DMS79 (cell line): ENCODE data around the gene SHQ1.

Experiments used
- DNase-seq: peaks from one replicate; lab custom pipeline; 2025; lab: John Stamatoyannopoulos, UW

Gene SHQ1

DNA sequence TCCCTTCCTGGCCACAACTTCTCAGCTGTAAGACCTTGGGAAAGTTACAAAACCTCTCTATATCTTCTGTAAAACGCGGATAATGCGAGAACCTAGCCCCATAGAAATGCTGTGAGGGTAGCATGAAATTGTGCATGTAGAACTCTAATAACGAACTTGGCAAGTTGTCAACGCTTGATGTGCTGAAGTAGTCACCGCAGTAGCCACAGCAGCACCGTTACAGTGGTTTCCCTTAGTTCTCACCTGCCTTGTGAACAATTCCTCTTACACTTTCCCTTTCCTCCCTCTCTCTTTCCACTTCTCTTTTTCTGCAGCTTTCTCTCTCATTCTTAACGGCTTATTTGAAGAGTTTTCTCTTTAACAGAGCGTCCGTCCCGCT is 447 bp upstream of the SHQ1 start:
- DNase-seq: no peak

DNA sequence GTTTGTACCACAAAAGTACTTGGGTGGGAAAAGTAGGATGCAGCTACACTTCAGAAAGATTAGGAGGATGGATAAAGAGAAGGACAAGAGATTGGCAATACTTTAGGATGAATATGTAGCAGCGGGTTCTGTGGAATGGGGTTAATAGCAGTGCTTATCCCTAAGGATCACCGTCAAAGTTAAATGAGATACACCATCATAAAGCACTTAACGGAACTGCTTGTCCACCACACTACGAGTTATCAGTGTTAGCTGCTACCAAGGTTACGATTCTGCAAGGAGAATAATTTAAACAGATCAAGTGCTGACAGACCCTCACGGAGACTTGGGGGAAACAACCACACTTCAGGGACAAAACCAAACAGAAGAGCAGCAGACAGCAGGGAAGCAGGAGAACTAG is 963 bp downstream of the SHQ1 start:
- DNase-seq: no peak

DNA sequence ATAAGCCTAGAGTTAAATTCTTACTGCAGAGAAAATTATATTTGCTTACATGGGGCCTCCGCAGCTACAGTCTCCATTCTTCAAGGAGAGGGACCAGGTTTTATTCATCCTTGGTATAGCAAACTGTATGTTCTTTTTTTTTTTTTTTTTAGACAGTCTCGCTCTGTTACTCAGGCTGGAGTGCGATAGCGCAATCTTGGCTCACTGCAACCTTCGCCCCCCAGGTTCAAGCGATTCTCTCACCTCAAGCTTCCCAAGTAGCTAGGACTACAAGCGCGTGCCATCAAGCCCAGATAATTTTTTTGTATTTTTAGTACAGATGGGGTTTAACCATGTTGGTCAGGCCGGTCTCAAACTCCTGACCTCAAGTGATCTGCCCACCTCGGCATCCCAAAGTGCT is 2.1 kb downstream of the SHQ1 start:
- DNase-seq: no peak

DNA sequence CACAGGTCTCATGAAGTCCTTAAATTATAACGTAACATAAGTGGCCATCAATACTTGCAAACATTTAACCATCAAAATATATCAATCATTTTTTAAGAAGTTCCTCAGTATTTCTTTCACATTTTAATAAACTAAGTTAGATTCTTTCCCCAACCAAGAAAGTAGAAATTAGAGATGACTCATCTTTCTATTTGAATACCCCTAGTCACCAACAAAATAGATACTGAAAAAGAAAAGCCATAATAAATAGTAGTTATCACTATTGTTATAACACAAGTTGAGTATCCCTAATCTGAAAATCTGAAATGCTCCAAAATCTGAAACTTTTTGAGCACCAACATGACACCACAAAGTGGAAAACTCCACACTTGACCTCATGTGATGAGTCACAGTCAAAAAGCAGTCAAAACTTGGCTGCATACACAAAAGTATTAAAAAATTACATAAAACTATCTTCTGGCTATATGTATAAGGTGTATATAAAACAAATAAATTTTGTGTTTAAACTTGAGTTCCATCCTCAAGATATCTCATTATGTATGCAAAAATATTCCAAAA is 3.7 kb downstream of the SHQ1 start:
- DNase-seq: no peak

DNA sequence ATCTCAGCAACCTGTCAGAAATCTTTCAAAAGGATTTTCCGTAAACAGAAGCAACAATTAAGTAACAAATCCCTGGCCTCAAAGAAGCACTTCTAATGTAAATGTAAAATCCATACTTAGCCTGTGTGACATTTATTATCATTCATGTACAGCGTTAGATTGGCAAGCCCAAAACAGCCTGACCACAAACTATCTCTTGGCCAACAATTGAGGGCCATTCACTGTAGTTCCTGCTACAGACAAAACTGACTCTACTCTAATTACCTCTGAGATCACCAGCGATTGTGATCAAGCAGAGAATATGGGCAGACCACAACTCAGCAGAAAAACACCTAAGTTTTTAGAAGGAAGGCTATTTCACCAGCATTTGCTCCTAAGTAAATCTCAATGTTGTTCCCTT is 9.2 kb downstream of the SHQ1 start:
- DNase-seq: no peak

DNA sequence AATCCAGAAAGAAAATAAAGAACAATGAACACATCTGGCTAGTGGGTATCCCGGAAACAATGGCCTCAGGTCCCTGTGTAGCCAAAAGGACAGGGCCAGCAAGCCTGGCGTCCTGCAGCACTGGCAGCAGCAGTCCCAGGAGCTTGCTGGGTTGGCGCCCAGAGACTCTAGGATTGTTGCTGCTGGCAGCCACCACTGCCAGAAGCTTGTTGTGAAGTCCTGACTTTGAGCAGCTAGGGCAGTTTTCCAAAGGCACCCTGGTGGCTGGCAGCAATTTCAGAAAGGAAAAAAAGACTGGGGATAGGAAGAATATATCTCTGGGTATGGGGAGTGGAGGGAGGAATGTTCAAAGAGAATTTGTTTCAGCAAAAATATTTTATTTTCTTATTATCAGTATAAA is 11.3 kb downstream of the SHQ1 start:
- no peak for DNase-seq

DNA sequence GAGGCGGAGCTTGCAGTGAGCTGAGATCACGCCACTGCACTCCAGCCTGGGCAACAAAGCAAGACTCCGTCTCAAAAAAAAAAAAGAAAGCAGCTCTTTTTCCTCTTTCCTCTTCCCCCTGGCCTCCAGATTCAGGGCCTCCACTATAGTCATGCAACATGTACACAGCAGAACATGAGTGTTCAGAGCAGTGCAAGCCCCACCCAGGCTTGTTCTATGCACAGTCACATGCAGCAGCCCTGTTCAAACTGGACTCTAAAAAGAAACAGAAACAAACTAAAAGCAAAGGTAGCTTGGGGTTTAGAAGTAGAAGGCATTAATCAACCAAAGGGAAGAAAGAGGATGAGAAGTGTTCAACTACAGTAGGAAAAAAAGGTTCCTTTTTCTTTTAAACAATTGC is 11.8 kb downstream of the SHQ1 start:
- DNase-seq: no peak

DNA sequence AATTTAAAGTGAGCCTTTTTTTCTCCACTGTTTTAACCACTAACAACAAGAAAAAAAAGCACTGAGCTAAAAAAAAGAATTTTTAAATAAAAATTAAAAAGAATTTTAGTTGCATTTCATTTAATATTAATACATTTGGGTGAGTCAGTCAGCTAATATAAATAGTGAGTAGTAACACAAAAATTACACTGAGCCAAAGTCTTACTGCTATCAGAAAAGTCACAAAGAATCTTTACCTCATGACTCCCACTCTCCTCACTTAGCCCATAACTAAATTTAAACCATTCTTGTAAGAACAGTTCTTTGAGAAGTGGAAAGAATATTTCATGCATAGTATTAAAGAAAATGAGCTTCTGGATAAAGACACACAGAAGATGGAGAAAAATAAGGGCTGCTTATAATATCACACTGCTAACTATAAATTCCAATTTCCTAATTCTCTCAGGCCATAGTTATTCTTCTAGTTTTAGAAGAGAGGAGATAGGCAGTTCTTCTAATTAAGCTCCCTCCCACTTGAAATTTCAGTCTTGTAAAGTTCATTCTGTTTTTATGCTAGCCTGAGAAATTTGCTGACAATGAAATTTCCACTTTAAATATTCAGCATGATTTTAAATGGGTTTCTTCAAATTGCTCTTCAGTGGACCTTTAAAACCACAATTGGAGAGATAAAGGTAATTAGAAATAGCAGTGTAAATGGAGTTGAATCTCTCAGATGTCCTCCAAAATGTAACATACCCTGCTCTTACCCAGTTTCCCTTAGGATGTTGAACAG is 17.6 kb downstream of the SHQ1 start:
- DNase-seq: no peak

DNA sequence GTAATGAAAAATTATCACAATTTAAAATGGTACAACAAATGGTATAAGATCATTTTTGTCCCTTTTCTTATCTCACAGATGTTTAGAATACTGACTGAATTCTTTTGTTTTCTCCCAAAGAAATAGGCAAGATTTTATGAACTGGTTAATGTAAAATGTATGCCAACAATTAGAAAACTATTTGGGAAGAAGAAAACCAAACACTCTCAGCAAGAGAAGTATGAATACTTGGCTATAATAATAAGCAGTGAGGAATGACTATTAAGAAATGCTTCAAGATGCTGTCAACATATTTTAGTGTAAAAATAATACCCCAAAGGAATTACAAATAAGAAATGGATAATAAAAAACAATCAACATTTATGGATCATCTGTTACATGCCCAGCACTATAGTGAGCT is 18.5 kb downstream of the SHQ1 start:
- DNase-seq: no peak

DNA sequence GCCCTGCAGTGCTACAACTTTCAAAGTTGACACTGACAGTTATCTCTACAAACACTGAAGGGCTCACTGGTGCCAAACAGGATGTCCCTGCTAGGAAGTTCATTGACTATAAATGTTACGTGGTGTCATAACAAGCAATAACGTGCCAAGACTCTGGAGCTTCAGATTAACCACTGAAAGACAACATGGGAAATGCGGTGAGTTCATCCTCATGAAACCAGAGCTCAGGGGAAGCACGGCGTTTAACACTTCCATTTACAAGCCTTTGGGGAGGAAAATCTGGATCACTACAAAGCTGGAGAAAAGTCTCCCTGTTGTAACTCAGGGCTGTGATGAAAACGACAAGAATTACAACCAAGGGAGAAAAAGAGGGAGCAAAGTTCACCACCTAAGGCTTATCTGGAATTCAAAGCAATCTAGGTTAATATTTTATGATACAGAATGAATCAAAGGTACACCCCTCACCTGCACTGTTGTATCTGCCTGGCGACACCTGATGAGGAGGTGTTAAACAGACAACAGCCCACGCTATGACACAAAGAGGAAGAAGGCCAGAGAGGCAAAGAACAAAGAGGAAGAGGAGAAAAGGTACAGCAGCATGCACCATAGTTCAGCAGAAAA is 27.0 kb downstream of the SHQ1 start:
- DNase-seq: no peak

DNA sequence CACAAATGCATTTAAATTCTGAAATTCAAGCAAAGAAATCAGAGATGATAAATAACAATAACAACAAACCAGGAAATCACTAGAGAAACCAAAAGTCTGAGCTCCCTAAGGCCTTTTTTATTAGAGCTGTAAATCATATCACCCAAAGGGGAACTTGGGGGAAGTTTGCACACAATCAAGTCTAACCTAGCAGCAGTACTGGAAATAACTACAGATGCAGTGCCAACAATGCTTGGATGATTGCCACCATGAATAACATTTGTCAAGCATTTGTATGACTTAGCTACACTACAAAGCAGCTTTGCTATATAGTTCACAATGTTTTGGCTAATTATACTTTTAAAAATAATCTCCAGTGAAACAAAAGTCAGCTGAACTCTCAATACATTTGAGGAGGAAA is 27.8 kb downstream of the SHQ1 start:
- no peak for DNase-seq

DNA sequence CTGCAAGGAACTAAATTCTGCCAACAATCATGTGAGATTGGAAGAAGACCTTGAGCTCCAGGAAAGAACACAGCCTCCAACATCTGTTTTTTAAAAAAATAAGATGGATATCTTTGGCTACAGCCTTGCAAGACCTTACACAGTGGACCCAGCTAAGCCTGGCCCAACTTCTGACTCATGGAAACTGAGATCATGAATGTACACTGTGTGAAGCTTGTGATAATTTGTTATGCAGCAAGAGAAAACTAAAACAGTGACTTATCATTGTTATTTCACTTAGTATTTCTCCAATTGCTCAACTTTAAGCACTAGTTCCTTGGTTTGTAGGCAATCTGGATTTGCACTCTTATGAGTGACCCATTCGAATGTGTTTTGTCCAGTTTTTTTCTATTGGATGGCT is 29.3 kb downstream of the SHQ1 start:
- no peak for DNase-seq

DNA sequence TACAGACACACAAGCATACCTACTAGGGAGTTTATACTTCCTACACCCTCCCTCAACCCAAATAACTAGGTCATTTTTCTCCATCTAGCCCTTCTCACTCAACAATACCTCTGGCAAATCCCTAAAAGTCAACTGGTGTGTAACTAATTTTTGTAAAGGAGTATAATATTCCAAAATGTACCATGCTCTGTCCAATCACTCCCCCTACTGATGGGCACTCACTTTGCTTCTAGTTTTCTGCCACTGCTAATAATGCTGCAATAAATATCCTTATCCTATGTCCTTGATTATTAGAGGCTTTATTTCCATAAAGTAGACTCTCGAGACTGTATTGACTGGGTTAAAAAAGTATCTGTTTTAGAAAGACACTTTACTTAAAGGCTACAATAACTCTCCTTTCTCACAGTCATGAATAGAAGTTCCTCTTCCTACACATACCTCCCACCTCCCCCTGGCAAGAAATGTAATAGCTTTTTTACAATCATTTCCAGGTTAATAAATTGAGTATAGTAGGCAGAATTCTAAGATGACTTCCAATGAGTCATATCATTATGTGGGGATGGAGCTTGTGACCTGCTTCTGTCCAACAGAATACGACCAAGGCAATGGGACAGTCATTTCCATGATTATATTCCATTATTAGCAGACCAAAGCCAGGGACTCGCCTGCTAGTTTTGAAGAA is 30.0 kb downstream of the SHQ1 start:
- no peak for DNase-seq

DNA sequence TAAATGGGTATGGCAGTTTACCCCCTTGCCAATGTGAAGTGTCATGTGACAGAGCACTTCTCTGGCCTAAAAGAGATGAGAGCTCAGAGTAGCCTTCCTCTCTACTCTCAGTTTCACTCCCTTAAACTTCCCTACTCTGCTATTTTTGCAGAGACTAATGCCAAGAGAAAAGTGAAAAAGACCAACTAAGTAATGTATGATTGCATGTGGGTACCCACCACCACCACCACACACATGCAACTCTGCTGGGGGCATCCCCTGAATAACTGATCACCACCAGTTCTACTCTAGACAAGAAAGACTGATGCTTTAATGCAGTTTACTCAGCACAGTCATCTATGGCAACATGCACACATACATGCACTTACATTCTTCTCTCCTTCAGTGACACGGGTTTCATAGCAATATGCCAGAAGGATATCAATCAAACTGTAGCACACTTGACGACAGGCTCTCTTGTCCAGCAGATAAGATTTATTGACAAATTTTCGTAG is 31.3 kb downstream of the SHQ1 start:
- no peak for DNase-seq

DNA sequence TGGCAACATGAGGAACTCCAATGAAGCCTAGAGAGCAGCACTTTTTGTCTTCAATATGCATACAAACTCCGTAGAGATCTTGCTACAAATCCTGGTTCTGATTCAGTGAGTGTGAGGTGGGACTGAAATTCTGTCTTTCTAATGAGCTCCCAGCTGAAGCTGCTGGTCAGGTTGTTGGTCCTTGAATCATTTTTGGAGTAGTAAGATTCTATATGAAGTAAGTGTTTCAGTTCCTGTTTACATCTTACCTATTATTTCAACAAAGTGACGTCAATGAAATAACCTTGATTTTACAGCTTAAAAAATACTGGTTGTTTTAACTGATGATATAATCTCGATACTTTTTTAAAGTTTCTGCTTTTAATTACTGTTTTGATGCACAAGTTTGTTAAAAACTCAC is 33.9 kb downstream of the SHQ1 start:
- no peak for DNase-seq

DNA sequence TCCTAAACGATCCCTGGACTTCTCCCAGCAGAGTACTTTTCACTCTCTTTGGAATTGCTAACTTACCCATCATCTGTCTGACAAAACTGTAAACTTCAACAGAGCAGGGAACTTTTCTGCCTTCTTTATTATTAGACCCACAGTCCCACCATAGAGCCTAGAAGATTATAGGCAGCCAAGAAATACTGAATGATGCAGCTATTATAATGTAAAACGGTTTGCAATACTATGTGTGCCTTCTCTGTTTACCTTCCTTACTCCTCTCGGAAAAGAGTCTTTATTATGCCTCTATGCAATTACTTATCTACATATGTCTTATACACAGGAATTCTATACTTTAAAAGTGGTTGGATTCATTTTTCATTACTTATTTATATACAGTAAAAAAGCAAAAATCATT is 36.0 kb downstream of the SHQ1 start:
- no peak for DNase-seq

DNA sequence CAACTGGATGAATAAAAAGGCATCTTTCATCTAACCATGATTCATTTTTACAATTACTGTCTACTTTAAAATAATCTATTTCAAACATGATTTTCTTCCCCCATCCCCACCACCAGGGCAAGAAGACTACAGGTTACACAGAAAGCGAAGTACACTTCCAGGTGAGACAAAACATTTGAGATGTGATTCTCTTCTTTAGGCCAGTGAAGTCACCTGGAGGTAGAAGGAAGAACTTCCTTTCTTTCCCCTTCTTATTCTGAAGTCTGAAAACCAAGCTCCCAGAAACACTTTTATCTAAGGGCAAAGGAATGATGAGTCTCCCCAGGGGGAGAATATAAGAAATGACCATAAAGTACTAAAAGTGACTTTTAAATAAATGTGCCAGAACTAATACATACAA is 36.7 kb downstream of the SHQ1 start:
- DNase-seq: no peak

DNA sequence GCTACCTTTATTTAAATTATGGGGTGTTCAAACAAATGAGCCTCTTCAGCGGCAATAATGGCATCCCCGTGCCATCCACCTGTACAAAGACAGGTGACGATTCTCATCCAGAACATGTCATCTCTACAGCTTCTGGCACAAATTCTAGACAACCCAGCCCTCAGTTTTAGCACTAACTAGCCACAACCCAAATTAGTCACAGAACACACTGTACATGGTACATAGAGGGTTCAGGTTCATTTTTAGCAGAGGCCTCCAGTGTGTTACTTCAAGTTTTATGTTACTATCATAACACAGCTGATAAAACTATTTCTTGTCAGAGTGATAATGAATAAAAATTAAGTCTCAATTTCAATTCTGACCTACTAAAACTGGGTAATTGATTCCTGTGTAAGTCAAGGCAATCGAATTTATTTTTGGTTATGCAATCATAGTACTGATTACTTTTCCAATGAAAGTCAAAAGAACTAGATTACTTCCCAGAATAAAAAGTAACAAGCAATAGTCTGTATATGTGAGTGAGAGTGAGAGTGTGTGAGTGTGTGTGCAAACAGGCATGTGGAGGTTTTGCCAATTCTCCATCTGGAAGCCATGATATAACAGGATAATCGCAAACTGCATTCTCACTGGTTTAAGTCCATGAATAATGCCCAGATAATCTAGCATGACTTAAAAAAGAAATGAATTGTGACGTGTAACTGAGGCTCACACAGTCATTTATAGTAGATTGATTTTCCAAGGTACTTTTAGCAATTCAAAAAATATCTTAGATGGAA is 37.4 kb downstream of the SHQ1 start:
- no peak for DNase-seq

DNA sequence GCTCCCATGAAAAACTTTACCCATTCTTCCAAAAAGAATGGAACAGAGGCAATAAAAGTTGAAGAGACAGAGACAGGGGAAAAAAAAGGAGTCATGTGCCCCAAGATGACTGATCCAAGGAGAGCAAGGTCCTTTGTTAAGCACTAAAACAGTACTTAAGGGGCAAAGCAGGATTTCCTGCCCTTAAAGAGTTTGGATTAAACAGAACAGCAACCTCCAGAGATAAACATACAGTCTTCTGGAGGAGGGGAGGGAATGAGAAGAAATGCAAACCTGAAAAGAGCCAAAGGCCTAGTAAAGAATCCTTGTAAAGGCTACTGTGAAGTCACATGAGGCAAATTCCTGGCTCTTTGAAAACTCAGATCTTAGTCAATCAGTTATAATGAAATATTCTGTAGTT is 38.2 kb downstream of the SHQ1 start:
- DNase-seq: no peak

DNA sequence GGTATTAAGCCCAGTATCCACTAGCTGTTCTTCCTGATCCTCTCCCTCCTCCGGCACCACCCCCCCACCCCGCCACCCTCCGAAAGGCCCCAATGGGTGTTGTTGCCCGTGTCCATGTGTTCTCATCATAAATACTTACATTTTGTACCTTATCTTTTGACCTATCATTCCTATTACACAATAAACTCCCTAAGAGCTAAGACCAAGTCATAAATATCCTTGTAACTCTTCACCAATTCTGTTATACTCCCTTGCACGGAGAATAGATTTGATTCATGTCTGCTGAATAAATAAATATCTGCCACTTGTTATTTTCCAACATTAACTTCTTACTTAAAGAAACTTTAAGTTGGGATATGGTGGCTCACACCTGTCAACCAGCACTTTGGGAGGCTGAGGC is 43.9 kb downstream of the SHQ1 start:
- DNase-seq: no peak

DNA sequence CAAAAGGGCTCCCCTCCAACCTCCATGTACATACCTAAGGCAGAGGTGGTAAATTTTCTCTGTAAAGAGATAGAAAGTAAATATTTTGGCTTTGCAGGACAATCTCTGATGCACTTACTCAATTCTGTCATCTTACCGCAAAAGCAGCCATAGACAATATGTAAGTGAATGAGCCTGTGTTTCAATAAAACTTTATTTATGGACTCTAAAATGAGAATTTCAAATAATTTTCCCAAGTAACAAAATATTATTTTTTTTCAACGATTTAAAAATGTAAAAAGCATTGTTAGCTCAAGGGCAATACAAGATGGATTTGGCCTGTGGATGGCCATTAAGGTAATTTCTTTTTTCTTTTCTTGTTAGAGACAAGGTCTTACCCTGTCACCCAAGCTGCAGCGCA is 44.7 kb downstream of the SHQ1 start:
- no peak for DNase-seq

DNA sequence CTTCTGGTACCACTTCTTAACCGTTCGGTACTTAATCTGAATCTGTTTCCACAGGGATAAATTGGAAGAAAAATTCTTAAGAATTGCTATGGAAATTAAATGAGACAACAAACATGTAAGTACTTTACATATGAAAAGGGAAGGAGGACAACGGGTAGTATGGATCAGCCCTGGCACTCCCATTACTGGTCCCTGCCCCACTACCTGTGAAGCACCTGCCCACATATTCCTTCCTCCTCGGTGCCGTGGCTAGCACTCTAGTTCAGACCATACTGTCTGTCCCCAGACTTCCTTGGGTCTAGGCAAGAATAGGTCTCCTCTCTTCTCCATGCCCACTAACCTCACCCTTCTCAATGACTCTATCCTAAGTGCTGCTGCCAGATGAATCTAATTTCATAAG is 46.2 kb downstream of the SHQ1 start:
- no peak for DNase-seq
